Trophoblast cell (in vitro differentiated cells and primary cell): Measurements from ENCODE around the gene APC.

Experiments
- DNase-seq, 2 donors: peaks; one replicate each; pipeline ENCODE4 v3.0.0-alpha.2; 2016
- H2AFZ ChIP-seq: 2 replicates; pipeline ENCODE4 v1.6.1; 2013; ENCODE audit warnings: low read length, moderate library complexity, mild to moderate bottlenecking; ENCODE audit not compliant: insufficient read depth, poor library complexity
- H2AK5ac ChIP-seq: 2 replicates; pipeline ENCODE4 v1.6.1; 2013; ENCODE audit warnings: mild to moderate bottlenecking, low read length
- H2BK120ac ChIP-seq: 2 replicates; pipeline ENCODE4 v1.6.1; 2013; ENCODE audit warnings: low read length, mild to moderate bottlenecking, moderate library complexity; ENCODE audit not compliant: insufficient read depth, poor library complexity
- H2BK12ac ChIP-seq: 2 replicates; pipeline ENCODE4 v1.6.1; 2013; ENCODE audit warnings: mild to moderate bottlenecking, low read length, moderate library complexity
- H2BK5ac ChIP-seq: 2 replicates; pipeline ENCODE4 v1.6.1; 2013; ENCODE audit warnings: low read length, low read depth, moderate library complexity, mild to moderate bottlenecking; ENCODE audit not compliant: poor library complexity
- H3K14ac ChIP-seq: 2 replicates; pipeline ENCODE4 v1.6.1; 2013; ENCODE audit warnings: mild to moderate bottlenecking, low read length
- H3K18ac ChIP-seq: 2 replicates; pipeline ENCODE4 v1.6.1; 2013; ENCODE audit warnings: mild to moderate bottlenecking, low read length
- H3K23ac ChIP-seq: 2 replicates; pipeline ENCODE4 v1.6.1; 2013; ENCODE audit warnings: low read length
- H3K27ac ChIP-seq: 2 replicates; pipeline ENCODE4 v1.5.1; 2013; ENCODE audit warnings: low read depth, mild to moderate bottlenecking, inconsistent platforms, low read length, moderate library complexity
- H3K27me3 ChIP-seq: 2 replicates; pipeline ENCODE4 v1.6.1; 2013; ENCODE audit warnings: inconsistent platforms, mild to moderate bottlenecking, low read length, moderate library complexity; ENCODE audit not compliant: insufficient read depth
- H3K36me3 ChIP-seq, 2 experiments: 1 replicate in 1 of 2; 2 replicates in 1 of 2; pipeline ENCODE4 v1.6.1; 2013; ENCODE audit warnings: low read length in 2 of 2, mild to moderate bottlenecking in 2 of 2, moderate library complexity in 1 of 2; ENCODE audit not compliant: insufficient read depth in 2 of 2, control insufficient read depth in 1 of 2
- H3K4ac ChIP-seq: 2 replicates; pipeline ENCODE4 v1.6.1; 2013; ENCODE audit warnings: low read depth, mild to moderate bottlenecking, low read length, moderate library complexity
- H3K4me1 ChIP-seq, 2 experiments: 1 replicate in 1 of 2; 2 replicates in 1 of 2; pipeline ENCODE4 v1.6.1; 2013; ENCODE audit warnings: low read length in 2 of 2, mild to moderate bottlenecking in 2 of 2, moderate library complexity in 1 of 2; ENCODE audit not compliant: insufficient read depth in 2 of 2, control insufficient read depth in 1 of 2
- H3K4me2 ChIP-seq: 2 replicates; pipeline ENCODE4 v1.6.1; 2013; ENCODE audit warnings: inconsistent platforms, mild to moderate bottlenecking, low read length, moderate library complexity
- H3K4me3 ChIP-seq: 2 replicates; pipeline ENCODE4 v1.5.1; 2013; ENCODE audit warnings: mild to moderate bottlenecking, low read depth, low read length, inconsistent platforms
- H3K79me1 ChIP-seq: one replicate; pipeline ENCODE4 v1.6.1; 2013; ENCODE audit warnings: low read length
- H3K79me2 ChIP-seq: 2 replicates; pipeline ENCODE4 v1.6.1; 2013; ENCODE audit warnings: low read length, mild to moderate bottlenecking; ENCODE audit not compliant: control insufficient read depth, insufficient read depth, poor library complexity
- H3K9ac ChIP-seq: 2 replicates; pipeline ENCODE4 v1.6.1; 2013; ENCODE audit warnings: mild to moderate bottlenecking, low read length
- H3K9me3 ChIP-seq: 2 replicates; pipeline ENCODE4 v1.6.1; 2013; ENCODE audit warnings: low read depth, mild to moderate bottlenecking, control low read depth, inconsistent platforms, low read length; ENCODE audit not compliant: insufficient read depth
- H4K12ac ChIP-seq: 2 replicates; pipeline ENCODE4 v1.6.1; 2013; ENCODE audit warnings: low read depth, mild to moderate bottlenecking, low read length, moderate library complexity
- H4K8ac ChIP-seq: 2 replicates; pipeline ENCODE4 v1.6.1; 2013; ENCODE audit warnings: low read depth, mild to moderate bottlenecking, low read length, moderate library complexity
- H4K91ac ChIP-seq: one replicate; pipeline ENCODE4 v1.6.1; 2013; ENCODE audit warnings: low read depth, mild to moderate bottlenecking, low read length, moderate library complexity
- WGBS: extraction: QIAGEN DNeasy Blood & Tissue Kit; methylation state at CpG from one replicate; pipeline ENCODE4 v1.1.7; 2013; ENCODE audit warnings: missing lambda C conversion rate; ENCODE audit not compliant: insufficient read length, insufficient coverage; ENCODE audit errors: extremely low coverage; 5-methylcytosine and 5-hydroxymethylcytosine counted together

APC gene

GRCh38 chr5:112758676-112759075 lies 21.0 kb downstream of the APC start:
- H3K36me3 ChIP-seq = no peaks in the 10 kb centered on the region

GRCh38 chr5:112762113-112762810 lies 24.6 kb downstream of the APC start:
- WGBS = no CpG with 5 or more reads among the region's 1 CpG
- H3K14ac ChIP-seq = no peak overlapping the region
- no peaks in the 10 kb centered on the region for H3K79me2 ChIP-seq
- no peak overlapping the region for H2BK12ac ChIP-seq
- H4K12ac ChIP-seq = no peak overlapping the region
- no peak overlapping the region for H2BK120ac ChIP-seq
- no peak overlapping the region for H4K8ac ChIP-seq
- H3K27me3 ChIP-seq = no peaks in the 10 kb centered on the region
- H3K27ac ChIP-seq = no peak overlapping the region
- H3K9me3 ChIP-seq = no peaks in the 10 kb centered on the region
- H3K23ac ChIP-seq = no peak overlapping the region
- no peak overlapping the region for H3K4ac ChIP-seq
- H3K4me2 ChIP-seq = no peak overlapping the region
- H3K4me3 ChIP-seq = no peak overlapping the region
- no peak overlapping the region for H2BK5ac ChIP-seq
- no peak for DNase-seq
- no peak overlapping the region for H2AFZ ChIP-seq
- H3K9ac ChIP-seq = no peak overlapping the region
- no peaks in the 10 kb centered on the region for H3K79me1 ChIP-seq
- H2AK5ac ChIP-seq = no peak overlapping the region
- H4K91ac ChIP-seq = no peak overlapping the region
- peaks cover 0 to 1% of the 10 kb centered on the region in 2 experiments for H3K36me3 ChIP-seq
- no peak overlapping the region for H3K18ac ChIP-seq
- H3K4me1 ChIP-seq = peaks cover 0 to 1% of the 10 kb centered on the region in 2 experiments

More at GRCh38 chr5:112758676-112759075, 21.0 kb downstream of the APC start:
- peaks cover 0 to 1% of the 10 kb centered on the region in 2 experiments for H3K4me1 ChIP-seq
- H2AFZ ChIP-seq = no peak overlapping the region
- H4K91ac ChIP-seq = no peak overlapping the region
- no peaks in the 10 kb centered on the region for H3K27me3 ChIP-seq
- H3K14ac ChIP-seq = no peak overlapping the region
- no peak overlapping the region for H3K4ac ChIP-seq
- H3K18ac ChIP-seq = no peak overlapping the region
- no peak overlapping the region for H3K4me3 ChIP-seq
- no peak overlapping the region for H3K9ac ChIP-seq
- H2BK5ac ChIP-seq = no peak overlapping the region
- no peak overlapping the region for H4K12ac ChIP-seq
- no peak for DNase-seq
- H3K23ac ChIP-seq = no peak overlapping the region
- no peak overlapping the region for H3K4me2 ChIP-seq
- no peak overlapping the region for H3K27ac ChIP-seq
- no peak overlapping the region for H2BK120ac ChIP-seq
- H3K79me2 ChIP-seq = no peaks in the 10 kb centered on the region
- no peak overlapping the region for H2BK12ac ChIP-seq
- WGBS = no CpG with 5 or more reads among the region's 7 CpGs
- no peak overlapping the region for H2AK5ac ChIP-seq
- no peak overlapping the region for H4K8ac ChIP-seq
- H3K79me1 ChIP-seq = no peaks in the 10 kb centered on the region
- H3K9me3 ChIP-seq = no peaks in the 10 kb centered on the region

GRCh38 chr5:112763165-112763564 lies 25.5 kb downstream of the APC start:
- DNase-seq = no peak

GRCh38 chr5:112772124-112772523 lies 34.4 kb downstream of the APC start:
- H3K79me1 ChIP-seq = no peaks in the 10 kb centered on the region
- no peak overlapping the region for H3K4ac ChIP-seq
- H2BK120ac ChIP-seq = no peak overlapping the region

More at GRCh38 chr5:112763165-112763564, 25.5 kb downstream of the APC start:
- Histone ChIP-seq H3K9ac (no peak overlapping the region), H3K4me2 (no peak overlapping the region), H3K27ac (no peak overlapping the region), H3K27me3 (no peaks in the 10 kb centered on the region), H2AK5ac (no peak overlapping the region), H4K8ac (no peak overlapping the region), H3K4ac (no peak overlapping the region), H3K36me3 (peaks cover 0 to 1% of the 10 kb centered on the region in 2 experiments), H3K14ac (no peak overlapping the region), H2BK5ac (no peak overlapping the region), H3K9me3 (no peaks in the 10 kb centered on the region), H3K4me1 (no peaks in the 10 kb centered on the region), H3K4me3 (no peak overlapping the region), H3K18ac (no peak overlapping the region), H2BK12ac (no peak overlapping the region), H4K91ac (no peak overlapping the region), H2AFZ (no peak overlapping the region), H2BK120ac (no peak overlapping the region), H3K23ac (no peak overlapping the region), H3K79me2 (no peaks in the 10 kb centered on the region), H3K79me1 (no peaks in the 10 kb centered on the region), H4K12ac (no peak overlapping the region)
- no CpG with 5 or more reads among the region's 1 CpG for WGBS

More at GRCh38 chr5:112772124-112772523, 34.4 kb downstream of the APC start:
- Histone ChIP-seq H4K12ac (no peak overlapping the region), H2BK12ac (no peak overlapping the region), H4K91ac (no peak overlapping the region), H3K27ac (no peak overlapping the region), H2BK5ac (no peak overlapping the region), H3K18ac (no peak overlapping the region), H2AK5ac (no peak overlapping the region), H3K9me3 (no peaks in the 10 kb centered on the region), H3K14ac (no peak overlapping the region), H3K4me1 (no peaks in the 10 kb centered on the region), H3K27me3 (no peaks in the 10 kb centered on the region), H3K23ac (no peak overlapping the region), H3K79me2 (no peaks in the 10 kb centered on the region), H2AFZ (no peak overlapping the region), H4K8ac (no peak overlapping the region), H3K36me3 (peaks cover 0 to 2% of the 10 kb centered on the region in 2 experiments), H3K4me3 (no peak overlapping the region), H3K9ac (no peak overlapping the region), H3K4me2 (no peak overlapping the region)
- DNase-seq = no peak
